ENCODE measurements around the gene DCPS. TPM values are rescaled to one million over a fixed set of nuclear protein-coding genes. Genes with fewer than 3 reads are reported as not detected.

The DCPS gene
- total RNA-seq, 1 experiment from 2014 or later: 25.6 TPM

GRCh38 chr11:126359431-126360048 is 55.7 kb downstream of the DCPS start (continued):
- TF ChIP-seq ZBTB33 (IDR thresholded peaks at IDR 0.05; ENCODE audit: extremely low read depth, insufficient replicate concordance, low read length) (no peak), ATF3 (IDR thresholded peaks at IDR 0.05) (no peak), YY1 (IDR thresholded peaks at IDR 0.05; ENCODE audit: extremely low read depth, insufficient replicate concordance, low read depth, low read length) (no peak), ZNF274 (IDR thresholded peaks at IDR 0.05; ENCODE audit: low read depth, low read length) (no peak)

GRCh38 chr11:126360049-126360446 is 56.2 kb downstream of the DCPS start:
- Histone ChIP-seq H3K27ac (ENCODE audit: low read depth, low read length) (no peak overlapping the region), H3K79me2 (ENCODE audit: insufficient read depth, low read length) (peaks cover 2% of the 10 kb centered on the region; the same call in 1 of the 2 replicates), H3K9me3 (ENCODE audit: control insufficient read depth in 1 of 2, insufficient read depth in 1 of 2, low read depth in 1 of 2, low read length in 2 of 2) (no peaks in the 10 kb centered on the region), H3K4me2 (ENCODE audit: low read length) (no peak overlapping the region), H3K9me2 (ENCODE audit: insufficient read depth) (no peaks in the 10 kb centered on the region), H3K4me3 (replicated peaks in 1 of 2; ENCODE audit: low read depth in 1 of 2, low read length in 2 of 2) (no peak overlapping the region), H2AFZ (ENCODE audit: low read depth, low read length, poor library complexity, severe bottlenecking) (no peak overlapping the region), H3K9ac (ENCODE audit: low read length) (no peak overlapping the region), H3K4me1 (ENCODE audit: control insufficient read depth in 1 of 2, insufficient read depth in 2 of 2, low read length in 2 of 2) (peaks cover 11 to 30% of the 10 kb centered on the region in 2 experiments), H3K36me3 (ENCODE audit: control insufficient read depth in 1 of 2, insufficient read depth in 2 of 2, low read length in 2 of 2) (no peaks in the 10 kb centered on the region), H3K27me3 (ENCODE audit: insufficient read depth, low read length) (no peaks in the 10 kb centered on the region), H4K20me1 (ENCODE audit: insufficient read depth) (no peaks in the 10 kb centered on the region)
- intact Hi-C loops (cut with micrococcal nuclease): no loop called here
- BruUV-seq (replicated peaks): no TSS peak
- CTCF ChIA-PET: interaction anchor here (0.6 kb wide), 1 partner anchor 41 kb away, joined by 3 read pairs; no protein-coding TSS in a partner anchor
- POLR2A ChIA-PET: no interaction called here
- DNase-seq (ENCODE audit: low read depth, low spot score) (no peak), ATAC-seq (no peak)
- RAD21 ChIA-PET (ENCODE audit: low non-redundant PET in 1 of 2, low total read pairs in 2 of 2, uncharacterized antibody in 2 of 2, unreplicated experiment in 2 of 2): no interaction called here
- TF ChIP-seq TCF7L2 (IDR thresholded peaks at IDR 0.05; ENCODE audit: borderline replicate concordance, extremely low read depth, insufficient read depth, insufficient read length): no peak
- no peak for TF ChIP-seq REST (IDR thresholded peaks at IDR 0.05; ENCODE audit: low read depth)
- TF ChIP-seq SP1 (IDR thresholded peaks at IDR 0.05; ENCODE audit: low read depth): no peak
- TF ChIP-seq CTCF (IDR thresholded peaks at IDR 0.05 in 2 of 3, conservative IDR thresholded peaks at IDR 0.05 in 1 of 3; ENCODE audit: borderline replicate concordance in 1 of 3, insufficient read depth in 1 of 3, low read depth in 2 of 3, low read length in 2 of 3): no peak
- TF ChIP-seq ZBTB33 (IDR thresholded peaks at IDR 0.05; ENCODE audit: extremely low read depth, insufficient replicate concordance, low read length): no peak
- TF ChIP-seq SIN3A (IDR thresholded peaks at IDR 0.05; ENCODE audit: low read depth): no peak
- no peak for TF ChIP-seq CEBPB (IDR thresholded peaks at IDR 0.05; ENCODE audit: low read depth)
- TF ChIP-seq EZH2phosphoT487 (IDR thresholded peaks at IDR 0.05; ENCODE audit: borderline replicate concordance): no peak
- TF ChIP-seq ZFX (IDR thresholded peaks at IDR 0.05): no peak
- TF ChIP-seq FOSL1 (IDR thresholded peaks at IDR 0.05; ENCODE audit: low read depth): no peak
